Mucosa of rectum (tissue), 2 donors: ENCODE results near the gene SUGP2.

Experiments used
- H3K27ac ChIP-seq, 2 donors: one replicate each; pipeline ENCODE4 v1.7.0; 2013; ENCODE audit warnings: inconsistent platforms in 2 of 2, low read depth in 2 of 2, low read length in 2 of 2
- H3K27me3 ChIP-seq, 2 donors: one replicate each; pipeline ENCODE4 v1.7.0; 2013; ENCODE audit warnings: low read length in 2 of 2; ENCODE audit not compliant: control insufficient read depth in 2 of 2, insufficient read depth in 2 of 2
- H3K36me3 ChIP-seq, 2 donors: one replicate each; pipeline ENCODE4 v1.7.0; 2013; ENCODE audit warnings: low read length in 2 of 2; ENCODE audit not compliant: control insufficient read depth in 2 of 2, insufficient read depth in 2 of 2
- H3K4me1 ChIP-seq, 2 donors: one replicate each; pipeline ENCODE4 v1.7.0; 2013; ENCODE audit warnings: low read length in 2 of 2, mild to moderate bottlenecking in 1 of 2; ENCODE audit not compliant: control insufficient read depth in 2 of 2, insufficient read depth in 2 of 2
- H3K4me3 ChIP-seq, 2 donors: one replicate each; pipeline ENCODE4 v1.7.0; 2013; ENCODE audit warnings: low read length in 2 of 2
- H3K9ac ChIP-seq, 2 donors: one replicate each; pipeline ENCODE4 v1.7.0; 2013; ENCODE audit warnings: low read length in 2 of 2, low read depth in 1 of 2, mild to moderate bottlenecking in 1 of 2
- H3K9me3 ChIP-seq, 2 donors: one replicate each; pipeline ENCODE4 v1.7.0; 2013; ENCODE audit warnings: low read length in 2 of 2; ENCODE audit not compliant: control insufficient read depth in 2 of 2
- donor health status: healthy.
- donor health status: Normal muscosa, but diverticular disease.

The SUGP2 gene

DNA sequence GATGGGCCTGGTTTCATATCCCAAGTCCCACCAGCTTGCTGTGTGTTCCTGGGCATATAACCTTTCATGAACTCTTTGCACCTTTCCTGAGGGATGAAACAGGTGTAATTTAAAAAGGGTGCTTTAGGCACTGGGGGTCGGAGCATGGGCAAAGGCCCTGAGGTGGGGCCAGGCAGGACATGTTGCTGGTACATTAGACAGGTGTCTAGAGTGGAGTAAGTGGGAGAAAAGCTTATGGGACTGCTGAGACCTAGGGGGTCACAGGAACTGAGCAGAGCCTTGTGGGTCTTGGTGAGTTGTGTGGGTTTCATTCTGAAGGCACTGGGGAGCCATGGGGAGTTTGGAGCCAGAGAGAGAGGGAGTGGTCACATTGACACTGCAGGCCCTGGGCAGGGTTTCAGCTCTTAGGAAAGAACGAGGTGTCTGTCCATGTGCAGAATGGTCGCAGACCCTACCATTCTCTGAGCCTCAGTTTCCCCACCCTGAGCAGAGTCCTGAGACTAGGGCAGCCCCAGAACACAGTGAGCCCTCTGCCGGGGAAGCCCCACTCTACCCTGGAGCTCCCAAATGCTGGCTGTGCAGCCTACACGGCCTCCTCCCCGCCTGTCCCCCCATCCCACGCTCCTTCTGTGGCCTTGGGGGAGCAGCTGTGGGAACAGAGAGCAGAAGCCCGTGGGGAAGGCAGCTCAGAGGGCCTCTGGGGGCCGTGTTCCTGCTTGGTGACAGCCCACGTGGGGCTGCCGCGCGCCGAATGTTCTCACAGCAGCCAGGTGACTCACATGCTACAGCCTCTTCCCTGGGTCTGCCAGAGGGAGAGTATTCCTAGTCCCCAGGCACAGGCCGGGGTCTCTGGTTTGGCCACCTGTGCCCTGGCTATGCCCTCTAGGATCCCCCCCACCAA is 85.0 kb downstream of the SUGP2 start:
- H3K9me3 ChIP-seq = no peaks in the 10 kb centered on the region
- peaks cover 0 to 2% of the 10 kb centered on the region in 2 donors for H3K27me3 ChIP-seq
- no peaks in the 10 kb centered on the region for H3K36me3 ChIP-seq
- no peaks in the 10 kb centered on the region for H3K4me1 ChIP-seq
- H3K9ac ChIP-seq = no peak overlapping the region
- H3K27ac ChIP-seq = no peak overlapping the region
- no peak overlapping the region for H3K4me3 ChIP-seq

DNA sequence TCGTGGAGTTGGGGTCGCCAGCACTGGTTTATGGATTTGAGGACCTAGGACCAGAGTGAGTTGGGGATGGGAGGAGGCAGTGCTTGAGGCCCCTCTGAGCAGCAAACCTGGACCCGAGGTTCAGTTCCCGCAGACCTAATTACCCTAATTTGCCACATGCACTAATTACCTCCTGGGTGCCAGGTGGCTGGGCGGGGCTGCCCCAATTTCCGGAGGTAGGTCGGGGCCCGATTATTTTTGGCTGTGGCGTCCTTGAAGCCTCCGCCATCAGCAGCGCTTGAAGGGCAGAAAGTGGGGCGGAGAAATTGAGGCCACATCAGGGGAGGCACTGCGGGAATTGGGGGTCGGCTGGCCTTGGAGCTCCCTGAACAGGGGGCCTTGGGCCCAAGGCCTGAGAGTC is 86.4 kb downstream of the SUGP2 start:
- no peak overlapping the region for H3K9ac ChIP-seq
- H3K4me3 ChIP-seq = no peak overlapping the region
- no peak overlapping the region for H3K27ac ChIP-seq
- H3K9me3 ChIP-seq = no peaks in the 10 kb centered on the region
- no peaks in the 10 kb centered on the region for H3K4me1 ChIP-seq
- peaks cover 0 to 2% of the 10 kb centered on the region in 2 donors for H3K27me3 ChIP-seq
- no peaks in the 10 kb centered on the region for H3K36me3 ChIP-seq

DNA sequence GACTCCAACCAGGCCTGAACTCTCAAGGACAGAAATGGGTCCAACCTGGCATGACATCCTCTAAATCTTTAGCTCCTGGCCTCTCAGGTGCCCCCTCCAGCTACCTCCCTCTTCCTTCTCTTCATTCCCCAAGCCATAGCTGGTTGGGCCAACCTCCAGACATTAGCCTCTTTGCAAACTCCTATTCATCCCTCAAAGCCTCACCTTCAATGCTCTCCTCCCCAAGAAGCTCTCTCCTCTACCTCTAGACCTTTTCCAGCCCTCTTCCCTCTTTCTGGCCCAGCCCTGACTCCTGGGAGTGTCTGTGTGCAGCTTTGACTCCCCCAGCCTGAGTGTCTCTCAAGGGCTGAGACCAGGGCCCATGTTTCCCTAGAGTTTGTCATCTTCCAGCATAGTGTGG is 87.0 kb downstream of the SUGP2 start:
- Histone ChIP-seq H3K27ac (no peak overlapping the region), H3K36me3 (no peaks in the 10 kb centered on the region), H3K9ac (no peak overlapping the region), H3K9me3 (no peaks in the 10 kb centered on the region), H3K4me3 (no peak overlapping the region), H3K4me1 (peaks cover 0 to 2% of the 10 kb centered on the region in 2 donors), H3K27me3 (peaks cover 4 to 5% of the 10 kb centered on the region in 2 donors)

DNA sequence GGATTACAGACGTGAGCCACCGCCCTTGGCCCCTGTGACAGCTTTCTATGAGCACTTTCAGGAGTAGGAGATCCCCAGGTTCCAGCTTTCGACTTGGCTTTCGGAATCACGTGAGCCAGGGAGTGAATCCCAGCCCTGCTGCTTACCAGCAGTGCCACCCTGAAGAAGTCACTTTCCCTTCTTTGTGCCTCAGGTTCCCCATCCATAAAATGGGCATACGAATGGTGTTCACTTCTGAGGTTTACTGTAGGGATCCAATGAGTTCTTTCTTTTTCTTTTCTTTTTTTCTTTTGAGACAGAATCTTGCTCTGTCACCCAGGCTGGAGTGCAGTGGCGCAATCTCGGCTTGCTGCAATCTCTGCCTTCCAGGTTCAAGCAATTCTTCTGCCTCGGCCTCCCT is 88.0 kb downstream of the SUGP2 start:
- Histone ChIP-seq H3K36me3 (no peaks in the 10 kb centered on the region), H3K27me3 (peaks cover 4 to 5% of the 10 kb centered on the region in 2 donors), H3K9me3 (no peaks in the 10 kb centered on the region), H3K4me3 (no peak overlapping the region), H3K27ac (no peak overlapping the region), H3K4me1 (peaks cover 0 to 5% of the 10 kb centered on the region in 2 donors), H3K9ac (no peak overlapping the region)

DNA sequence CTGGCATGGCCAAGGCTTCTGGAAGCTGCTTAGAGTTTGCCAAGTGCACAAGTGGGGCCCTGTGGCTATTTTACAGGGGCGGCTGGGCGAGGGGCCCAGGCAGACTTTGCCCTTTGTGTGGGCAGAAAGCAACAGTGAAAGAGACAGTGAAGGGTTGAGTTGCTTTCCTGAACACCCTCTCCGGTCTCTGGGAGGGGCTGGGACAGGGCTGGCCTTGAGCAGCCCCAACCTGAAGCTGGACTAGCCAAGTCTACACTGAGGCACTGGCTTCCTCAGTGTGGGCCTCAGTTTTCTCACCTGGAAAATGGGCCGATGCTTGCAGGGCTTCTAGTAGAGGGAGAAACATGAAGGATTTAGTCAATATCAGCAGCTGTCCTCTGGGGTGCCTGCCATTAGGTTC is 89.9 kb downstream of the SUGP2 start:
- Histone ChIP-seq H3K9ac (no peak overlapping the region), H3K27ac (no peak overlapping the region), H3K27me3 (peaks cover 4 to 5% of the 10 kb centered on the region in 2 donors), H3K36me3 (no peaks in the 10 kb centered on the region), H3K4me1 (peaks cover 0 to 5% of the 10 kb centered on the region in 2 donors), H3K9me3 (no peaks in the 10 kb centered on the region), H3K4me3 (no peak overlapping the region)

DNA sequence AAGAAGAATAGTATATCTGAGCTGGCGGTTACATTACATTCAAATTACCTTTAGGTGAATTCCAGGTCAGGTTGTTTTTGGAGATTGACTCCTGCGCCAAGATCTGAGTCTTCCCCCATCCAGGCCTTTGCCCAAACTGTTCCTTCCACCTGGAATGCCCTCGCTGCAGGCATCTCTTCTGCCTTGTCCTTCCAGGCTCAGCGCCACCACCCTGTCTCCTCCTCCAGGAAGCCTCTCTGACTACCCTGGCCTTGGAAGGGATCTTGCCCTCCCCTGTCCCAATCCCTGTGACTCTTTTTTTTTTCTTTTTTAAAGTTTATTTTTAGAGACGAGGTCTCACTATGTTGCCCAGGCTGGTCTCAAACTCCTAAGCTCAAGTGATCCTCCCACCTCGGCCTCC is 90.6 kb downstream of the SUGP2 start:
- Histone ChIP-seq H3K9me3 (no peaks in the 10 kb centered on the region), H3K4me3 (no peak overlapping the region)

DNA sequence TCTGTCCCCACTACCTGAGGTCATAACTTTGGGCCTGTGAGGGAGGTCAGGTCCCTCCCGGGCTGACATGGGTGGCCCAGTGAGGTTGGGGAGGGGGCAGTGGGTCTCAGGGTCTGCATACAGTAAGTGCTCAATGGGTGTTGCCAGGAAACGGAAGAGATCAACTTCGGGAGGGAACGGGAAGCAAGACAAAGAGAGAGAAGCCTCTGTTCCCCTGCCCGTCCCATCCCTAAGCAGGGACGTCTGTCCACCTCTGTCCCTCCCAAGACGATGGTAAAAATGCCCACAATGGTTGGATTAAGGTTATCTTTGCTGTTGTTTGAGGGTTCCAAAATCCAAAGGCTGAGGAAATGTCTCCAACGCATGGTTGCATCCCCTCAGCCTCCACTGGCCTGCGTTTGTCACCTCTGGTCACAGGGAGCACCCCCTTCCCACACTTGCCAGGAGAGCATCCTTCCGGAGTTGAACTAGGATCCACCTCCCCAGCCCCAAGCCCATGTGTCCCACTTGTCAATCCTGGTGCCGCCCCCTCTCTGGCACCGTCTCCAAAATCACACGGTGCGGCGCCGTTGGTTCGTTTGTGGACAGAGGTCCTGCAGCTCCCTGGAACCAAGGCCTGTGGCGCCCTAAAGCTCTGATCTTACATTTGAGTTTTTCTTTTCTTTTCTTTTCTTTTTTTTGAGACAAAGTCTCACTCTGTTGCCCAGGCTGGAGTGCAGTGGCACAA is 91.5 kb downstream of the SUGP2 start:
- H3K4me3 ChIP-seq = peak overlapping the region; percentile 53 to 59
- H3K9ac ChIP-seq = no peak overlapping the region

More for the DNA sequence above, 90.6 kb downstream of the SUGP2 start:
- H3K27me3 ChIP-seq = peaks cover 5 to 6% of the 10 kb centered on the region in 2 donors
- H3K27ac ChIP-seq = no peak overlapping the region
- H3K4me1 ChIP-seq = peaks cover 0 to 5% of the 10 kb centered on the region in 2 donors
- no peaks in the 10 kb centered on the region for H3K36me3 ChIP-seq
- no peak overlapping the region for H3K9ac ChIP-seq

More for the DNA sequence above, 91.5 kb downstream of the SUGP2 start:
- no peaks in the 10 kb centered on the region for H3K36me3 ChIP-seq
- H3K27me3 ChIP-seq = peaks cover 5 to 6% of the 10 kb centered on the region in 2 donors
- no peaks in the 10 kb centered on the region for H3K9me3 ChIP-seq
- H3K4me1 ChIP-seq = peaks cover 0 to 5% of the 10 kb centered on the region in 2 donors
- H3K27ac ChIP-seq = no peak overlapping the region
